Liver (tissue), 9 donors: Measurements from ENCODE around the gene RNU2-1. TPM values are rescaled to one million over a fixed set of nuclear protein-coding genes. Genes with fewer than 3 reads are reported as not detected.

Experiments
- DNase-seq: peaks from one replicate; pipeline ENCODE4 v3.0.0-alpha.2; 2017; ENCODE audit warnings: low spot score
- H3K27ac ChIP-seq, 2 donors: one replicate each; pipeline ENCODE4 v1.7.0; 2013; ENCODE audit warnings: inconsistent platforms in 2 of 2, low read length in 2 of 2, control low read depth in 1 of 2, low read depth in 1 of 2, mild to moderate bottlenecking in 1 of 2
- H3K27me3 ChIP-seq, 4 donors: one replicate each; pipeline versions ENCODE4 v1.6.1 to v1.7.0; 2013; ENCODE audit warnings: low read length in 3 of 4, inconsistent platforms in 1 of 4, mild to moderate bottlenecking in 1 of 4, moderate library complexity in 1 of 4; ENCODE audit not compliant: control insufficient read depth in 4 of 4, insufficient read depth in 4 of 4
- H3K36me3 ChIP-seq, 4 donors: one replicate each; pipeline versions ENCODE4 v1.6.1 to v1.7.0; 2013; ENCODE audit warnings: low read length in 3 of 4, mild to moderate bottlenecking in 3 of 4, low read depth in 1 of 4, moderate library complexity in 1 of 4; ENCODE audit not compliant: control insufficient read depth in 4 of 4, insufficient read depth in 3 of 4
- H3K4me1 ChIP-seq, 4 donors: one replicate each; pipeline versions ENCODE4 v1.6.1 to v1.7.0; 2013; ENCODE audit warnings: low read length in 3 of 4, mild to moderate bottlenecking in 3 of 4, moderate library complexity in 1 of 4; ENCODE audit not compliant: control insufficient read depth in 4 of 4, insufficient read depth in 4 of 4
- H3K4me3 ChIP-seq, 3 donors: one replicate each; pipeline versions ENCODE4 v1.6.1 to v1.7.0; 2013; ENCODE audit warnings: low read length in 3 of 3, control low read depth in 1 of 3, low read depth in 1 of 3, mild to moderate bottlenecking in 1 of 3
- H3K9ac ChIP-seq, 2 donors: one replicate each; pipeline ENCODE4 v1.7.0; 2013; ENCODE audit warnings: low read length in 2 of 2, mild to moderate bottlenecking in 2 of 2, moderate library complexity in 2 of 2, control low read depth in 1 of 2, low read depth in 1 of 2
- H3K9me3 ChIP-seq, 4 donors: one replicate each; pipeline versions ENCODE4 v1.6.1 to v1.7.0; 2013; ENCODE audit warnings: low read length in 3 of 4; ENCODE audit not compliant: control insufficient read depth in 4 of 4
- EGR1 ChIP-seq, 2 donors: IDR thresholded peaks; 2 replicates each; pipeline ENCODE4 v1.6.1; 2016 to 2018; ENCODE audit warnings: antibody characterized with exemption in 2 of 2, low read depth in 2 of 2
- FOXA1 ChIP-seq: IDR thresholded peaks from 2 replicates; pipeline ENCODE4 v1.6.1; 2016; ENCODE audit warnings: antibody characterized with exemption
- FOXA2 ChIP-seq: IDR thresholded peaks from 2 replicates; pipeline ENCODE4 v1.6.1; 2016; ENCODE audit warnings: antibody characterized with exemption
- GABPA ChIP-seq, 2 donors: IDR thresholded peaks in 1 of 2; conservative IDR thresholded peaks in 1 of 2; 2 replicates each; pipeline ENCODE4 v1.6.1; 2016; ENCODE audit warnings: antibody characterized with exemption in 2 of 2, mild to moderate bottlenecking in 1 of 2, moderate library complexity in 1 of 2
- HNF4A ChIP-seq, 2 donors: conservative IDR thresholded peaks; 2 replicates each; pipeline ENCODE4 v1.6.1; 2016; ENCODE audit warnings: antibody characterized with exemption in 2 of 2, mild to moderate bottlenecking in 2 of 2
- HNF4G ChIP-seq: IDR thresholded peaks from 2 replicates; pipeline ENCODE4 v1.6.1; 2016; ENCODE audit warnings: antibody characterized with exemption
- JUND ChIP-seq, 2 donors: IDR thresholded peaks; 2 replicates each; pipeline ENCODE4 v1.6.1; 2016; ENCODE audit warnings: antibody characterized with exemption in 2 of 2
- NR2F2 ChIP-seq: IDR thresholded peaks from 2 replicates; pipeline ENCODE4 v1.6.1; 2016; ENCODE audit warnings: antibody characterized with exemption
- RAD21 ChIP-seq, 2 donors: IDR thresholded peaks; 2 replicates each; pipeline ENCODE4 v1.6.1; 2016; ENCODE audit warnings: antibody characterized with exemption in 2 of 2, mild to moderate bottlenecking in 2 of 2
- RXRA ChIP-seq, 2 donors: IDR thresholded peaks; 2 replicates each; pipeline ENCODE4 v1.6.1; 2017 to 2018; ENCODE audit warnings: antibody characterized with exemption in 2 of 2, mild to moderate bottlenecking in 1 of 2
- SP1 ChIP-seq: IDR thresholded peaks from 2 replicates; pipeline ENCODE4 v1.6.1; 2018; ENCODE audit warnings: antibody characterized with exemption, mild to moderate bottlenecking
- TAF1 ChIP-seq: conservative IDR thresholded peaks from 2 replicates; pipeline ENCODE4 v1.6.1; 2016; ENCODE audit warnings: antibody characterized with exemption, mild to moderate bottlenecking
- YY1 ChIP-seq: IDR thresholded peaks from 2 replicates; pipeline ENCODE4 v1.6.1; 2016; ENCODE audit warnings: antibody characterized with exemption, mild to moderate bottlenecking
- WGBS: extraction: QIAGEN DNeasy Blood & Tissue Kit; methylation state at CpG from one replicate; pipeline ENCODE4 v1.1.7; 2013; 5-methylcytosine and 5-hydroxymethylcytosine counted together
- polyA plus RNA-seq, 2 donors: library from polyadenylated mRNA; stranded (reverse) in 1 of 2; unstranded in 1 of 2; fragments of 200-250 nt in 1 of 2; fragments of >200 nt in 1 of 2; fragmentation: Nextera tagmentation in 1 of 2; extraction: Ambion mirVana in 1 of 2; gene quantifications; one replicate each; pipeline versions ENCODE4 v1.2.1 to v1.2.3, GENCODE V29; 2013 to 2015
- total RNA-seq, 2 donors: library from RNA; depleted of rRNA; stranded (reverse); fragments of >200 nt; gene quantifications; one replicate each; pipeline ENCODE4 v1.2.3, GENCODE V29; 2014
- TF ChIP-seq, protein P1 (sequence below): IDR thresholded peaks from 2 replicates; pipeline ENCODE4 v1.6.1; 2016; ENCODE audit warnings: antibody characterized with exemption
- TF ChIP-seq, protein P2 (sequence below): IDR thresholded peaks from 2 replicates; pipeline ENCODE4 v1.6.1; 2016; ENCODE audit warnings: antibody characterized with exemption
- TF ChIP-seq, protein P3 (sequence below): IDR thresholded peaks from 2 replicates; pipeline ENCODE4 v1.6.1; 2016; ENCODE audit warnings: antibody characterized with exemption
- TF ChIP-seq, protein P4 (sequence below): fragments of 150-350 bp; IDR thresholded peaks from 2 replicates; pipeline ENCODE4 v1.5.1; 2017; ENCODE audit warnings: improper control_type of control experiment, low read depth, low read length; ENCODE audit not compliant: missing input control
- TF ChIP-seq, protein P5 (sequence below): IDR thresholded peaks from 2 replicates; pipeline ENCODE4 v1.6.1; 2016; ENCODE audit warnings: antibody characterized with exemption, mild to moderate bottlenecking
- donor health status: healthy.
- donor health status: healthy.
- donor health status: healthy.
- donor health status: healthy.
- donor health status: healthy.

The RNU2-1 gene
- total and polyA plus RNA-seq, 4 donors, result 3.4 TPM; not detected in 3

DNA sequence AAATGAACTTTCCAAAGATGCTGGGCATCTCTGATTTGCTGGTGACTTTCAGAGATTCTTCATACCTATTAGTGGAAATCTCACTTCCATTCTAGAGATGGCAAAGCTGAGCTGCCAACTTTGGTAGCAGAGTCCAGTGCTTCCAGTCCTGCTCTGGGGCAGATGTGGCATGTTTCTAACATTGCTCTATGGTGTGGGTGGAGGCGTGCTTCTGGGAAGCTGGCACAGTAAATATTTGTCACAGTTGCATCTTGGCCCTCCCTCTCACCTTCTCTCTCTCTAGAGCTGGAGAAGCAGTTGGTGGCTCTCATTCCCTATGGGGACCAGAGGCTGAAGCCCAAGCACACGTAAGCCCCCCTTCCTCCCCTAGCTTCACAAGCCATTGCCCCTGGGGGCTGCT, 20.2 kb downstream of the RNU2-1 start:
- peaks cover 6 to 26% (median 15%) of the 10 kb centered on the region in 4 donors for H3K36me3 ChIP-seq
- DNase-seq, result no peak
- TF ChIP-seq RXRA (IDR thresholded peaks at IDR 0.05) (peak in 1 of 2 donors; percentile 72), NR2F2 (no peak), FOXA2 (peak; percentile 26), GABPA (IDR thresholded peaks at IDR 0.05 in 1 of 2, conservative IDR thresholded peaks at IDR 0.05 in 1 of 2) (no peak), HNF4A (conservative IDR thresholded peaks at IDR 0.05) (peak; percentile 38 to 81), YY1 (peak; percentile 39), HNF4G (no peak), SP1 (no peak), TAF1 (no peak), FOXA1 (no peak), RAD21 (IDR thresholded peaks at IDR 0.05) (peak in 1 of 2 donors; percentile 21), EGR1 (IDR thresholded peaks at IDR 0.05; ENCODE audit: low read depth in 2 of 2) (peak in 1 of 2 donors; percentile 27), JUND (IDR thresholded peaks at IDR 0.05) (peak in 1 of 2 donors; percentile 22)
- TF ChIP-seq, protein P1, sequence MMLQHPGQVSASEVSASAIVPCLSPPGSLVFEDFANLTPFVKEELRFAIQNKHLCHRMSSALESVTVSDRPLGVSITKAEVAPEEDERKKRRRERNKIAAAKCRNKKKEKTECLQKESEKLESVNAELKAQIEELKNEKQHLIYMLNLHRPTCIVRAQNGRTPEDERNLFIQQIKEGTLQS, result no peak
- TF ChIP-seq, protein P2, sequence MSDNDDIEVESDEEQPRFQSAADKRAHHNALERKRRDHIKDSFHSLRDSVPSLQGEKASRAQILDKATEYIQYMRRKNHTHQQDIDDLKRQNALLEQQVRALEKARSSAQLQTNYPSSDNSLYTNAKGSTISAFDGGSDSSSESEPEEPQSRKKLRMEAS, result peak; percentile 61
- TF ChIP-seq, protein P3, sequence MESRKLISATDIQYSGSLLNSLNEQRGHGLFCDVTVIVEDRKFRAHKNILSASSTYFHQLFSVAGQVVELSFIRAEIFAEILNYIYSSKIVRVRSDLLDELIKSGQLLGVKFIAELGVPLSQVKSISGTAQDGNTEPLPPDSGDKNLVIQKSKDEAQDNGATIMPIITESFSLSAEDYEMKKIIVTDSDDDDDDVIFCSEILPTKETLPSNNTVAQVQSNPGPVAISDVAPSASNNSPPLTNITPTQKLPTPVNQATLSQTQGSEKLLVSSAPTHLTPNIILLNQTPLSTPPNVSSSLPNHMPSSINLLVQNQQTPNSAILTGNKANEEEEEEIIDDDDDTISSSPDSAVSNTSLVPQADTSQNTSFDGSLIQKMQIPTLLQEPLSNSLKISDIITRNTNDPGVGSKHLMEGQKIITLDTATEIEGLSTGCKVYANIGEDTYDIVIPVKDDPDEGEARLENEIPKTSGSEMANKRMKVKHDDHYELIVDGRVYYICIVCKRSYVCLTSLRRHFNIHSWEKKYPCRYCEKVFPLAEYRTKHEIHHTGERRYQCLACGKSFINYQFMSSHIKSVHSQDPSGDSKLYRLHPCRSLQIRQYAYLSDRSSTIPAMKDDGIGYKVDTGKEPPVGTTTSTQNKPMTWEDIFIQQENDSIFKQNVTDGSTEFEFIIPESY, result no peak
- TF ChIP-seq, protein P4, sequence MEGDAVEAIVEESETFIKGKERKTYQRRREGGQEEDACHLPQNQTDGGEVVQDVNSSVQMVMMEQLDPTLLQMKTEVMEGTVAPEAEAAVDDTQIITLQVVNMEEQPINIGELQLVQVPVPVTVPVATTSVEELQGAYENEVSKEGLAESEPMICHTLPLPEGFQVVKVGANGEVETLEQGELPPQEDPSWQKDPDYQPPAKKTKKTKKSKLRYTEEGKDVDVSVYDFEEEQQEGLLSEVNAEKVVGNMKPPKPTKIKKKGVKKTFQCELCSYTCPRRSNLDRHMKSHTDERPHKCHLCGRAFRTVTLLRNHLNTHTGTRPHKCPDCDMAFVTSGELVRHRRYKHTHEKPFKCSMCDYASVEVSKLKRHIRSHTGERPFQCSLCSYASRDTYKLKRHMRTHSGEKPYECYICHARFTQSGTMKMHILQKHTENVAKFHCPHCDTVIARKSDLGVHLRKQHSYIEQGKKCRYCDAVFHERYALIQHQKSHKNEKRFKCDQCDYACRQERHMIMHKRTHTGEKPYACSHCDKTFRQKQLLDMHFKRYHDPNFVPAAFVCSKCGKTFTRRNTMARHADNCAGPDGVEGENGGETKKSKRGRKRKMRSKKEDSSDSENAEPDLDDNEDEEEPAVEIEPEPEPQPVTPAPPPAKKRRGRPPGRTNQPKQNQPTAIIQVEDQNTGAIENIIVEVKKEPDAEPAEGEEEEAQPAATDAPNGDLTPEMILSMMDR, result no peak
- TF ChIP-seq, protein P5, sequence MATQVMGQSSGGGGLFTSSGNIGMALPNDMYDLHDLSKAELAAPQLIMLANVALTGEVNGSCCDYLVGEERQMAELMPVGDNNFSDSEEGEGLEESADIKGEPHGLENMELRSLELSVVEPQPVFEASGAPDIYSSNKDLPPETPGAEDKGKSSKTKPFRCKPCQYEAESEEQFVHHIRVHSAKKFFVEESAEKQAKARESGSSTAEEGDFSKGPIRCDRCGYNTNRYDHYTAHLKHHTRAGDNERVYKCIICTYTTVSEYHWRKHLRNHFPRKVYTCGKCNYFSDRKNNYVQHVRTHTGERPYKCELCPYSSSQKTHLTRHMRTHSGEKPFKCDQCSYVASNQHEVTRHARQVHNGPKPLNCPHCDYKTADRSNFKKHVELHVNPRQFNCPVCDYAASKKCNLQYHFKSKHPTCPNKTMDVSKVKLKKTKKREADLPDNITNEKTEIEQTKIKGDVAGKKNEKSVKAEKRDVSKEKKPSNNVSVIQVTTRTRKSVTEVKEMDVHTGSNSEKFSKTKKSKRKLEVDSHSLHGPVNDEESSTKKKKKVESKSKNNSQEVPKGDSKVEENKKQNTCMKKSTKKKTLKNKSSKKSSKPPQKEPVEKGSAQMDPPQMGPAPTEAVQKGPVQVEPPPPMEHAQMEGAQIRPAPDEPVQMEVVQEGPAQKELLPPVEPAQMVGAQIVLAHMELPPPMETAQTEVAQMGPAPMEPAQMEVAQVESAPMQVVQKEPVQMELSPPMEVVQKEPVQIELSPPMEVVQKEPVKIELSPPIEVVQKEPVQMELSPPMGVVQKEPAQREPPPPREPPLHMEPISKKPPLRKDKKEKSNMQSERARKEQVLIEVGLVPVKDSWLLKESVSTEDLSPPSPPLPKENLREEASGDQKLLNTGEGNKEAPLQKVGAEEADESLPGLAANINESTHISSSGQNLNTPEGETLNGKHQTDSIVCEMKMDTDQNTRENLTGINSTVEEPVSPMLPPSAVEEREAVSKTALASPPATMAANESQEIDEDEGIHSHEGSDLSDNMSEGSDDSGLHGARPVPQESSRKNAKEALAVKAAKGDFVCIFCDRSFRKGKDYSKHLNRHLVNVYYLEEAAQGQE, result peak; percentile 32
- WGBS, result 73% methylated on average over 2 of the region's 2 CpGs
- H3K27me3 ChIP-seq, result no peaks in the 10 kb centered on the region
- H3K9me3 ChIP-seq, result no peaks in the 10 kb centered on the region
- H3K4me3 ChIP-seq, result no peak overlapping the region
- peak overlapping the region in 1 of 2 donors; percentile 33 for H3K9ac ChIP-seq
- peaks cover 17 to 44% (median 35%) of the 10 kb centered on the region in 4 donors for H3K4me1 ChIP-seq
- H3K27ac ChIP-seq, result peak overlapping the region; percentile 15 to 51
